IPS DF 4.7 (cell line): ENCODE data around the gene SH2D1A.
"Not testable (repeated sequence)": the region's sequence is repeated elsewhere in the genome, so short reads cannot be mapped to it uniquely, and the experiment has no call there.

Experiments
- DNase-seq: peaks from one replicate; pipeline ENCODE4 v3.0.0-alpha.2; 2013; ENCODE audit warnings: low spot score; ENCODE audit errors: extremely low read depth

The SH2D1A gene

DNA sequence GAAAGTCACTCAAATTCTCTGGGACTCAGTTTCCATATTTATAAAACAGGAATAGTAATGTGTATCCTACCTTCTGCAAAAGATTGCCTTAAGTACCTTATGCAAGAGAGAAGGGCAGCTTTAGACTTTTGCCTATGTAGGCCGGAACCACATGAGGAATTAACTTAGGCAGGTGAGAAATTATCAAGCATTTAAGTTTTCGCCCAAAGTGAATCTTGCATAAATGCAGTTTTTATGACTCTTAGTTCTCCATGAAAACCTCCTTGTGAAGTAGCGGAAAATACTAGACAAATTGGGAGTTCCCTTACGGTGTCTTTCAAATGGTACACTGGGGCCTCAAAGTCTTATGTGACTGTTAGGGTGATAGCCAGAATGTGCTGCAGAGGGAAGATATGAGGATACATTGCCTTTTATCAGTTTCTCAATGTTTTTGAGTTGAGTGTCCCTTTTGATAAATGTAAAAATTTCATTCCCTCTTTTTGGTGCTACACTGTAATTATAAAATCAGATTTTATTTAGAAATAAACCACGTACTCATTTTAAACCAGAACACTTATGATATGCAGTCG lies 2.6 kb downstream of the SH2D1A start:
- no peak for DNase-seq

DNA sequence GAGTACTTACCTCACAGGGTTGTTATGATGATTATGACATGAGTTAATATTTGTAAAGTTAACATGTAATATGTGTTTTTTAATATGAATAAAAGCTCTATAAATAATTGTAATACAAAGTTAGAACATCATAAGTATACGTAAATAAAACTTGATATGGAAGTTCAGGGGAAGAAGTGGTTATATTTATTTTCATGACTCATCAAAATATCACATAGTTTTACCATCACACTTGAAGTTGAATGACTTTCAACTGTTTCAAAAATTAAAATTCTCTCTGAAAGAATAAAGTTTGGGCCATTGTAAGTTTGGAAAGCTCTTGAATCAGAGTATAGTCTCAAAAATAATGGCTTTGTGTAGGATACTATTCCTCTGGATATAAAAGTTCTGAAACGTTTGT lies 8.3 kb downstream of the SH2D1A start:
- DNase-seq: no peak

GRCh38 chrX:124358800-124359383 lies 12.5 kb downstream of the SH2D1A start:
- no peak for DNase-seq

- no peak for DNase-seq
Measured at GRCh38 chrX:124362072-124362471, 15.7 kb downstream of the SH2D1A start.

GRCh38 chrX:124362761-124363160 lies 16.4 kb downstream of the SH2D1A start:
- no peak for DNase-seq

DNA sequence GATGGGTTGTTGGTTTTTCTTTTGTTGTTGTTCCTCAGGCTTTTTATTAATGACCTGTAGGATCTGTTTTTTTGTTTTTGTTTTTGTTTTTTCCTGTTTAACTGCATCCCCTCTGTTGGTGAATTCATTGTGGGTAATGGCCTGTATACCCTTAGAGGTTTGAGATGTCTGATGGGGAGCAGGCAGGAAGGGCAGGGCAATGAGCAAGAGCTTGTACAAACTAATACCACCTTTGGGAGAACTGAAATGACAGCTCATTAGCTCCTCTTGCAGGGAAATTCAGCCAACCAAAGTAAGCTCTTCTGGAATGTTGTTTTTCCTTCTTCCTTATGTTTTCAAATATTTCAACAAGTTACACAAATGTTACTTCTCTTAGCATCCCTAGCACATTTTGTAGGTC lies 23.4 kb downstream of the SH2D1A start:
- DNase-seq: no peak

DNA sequence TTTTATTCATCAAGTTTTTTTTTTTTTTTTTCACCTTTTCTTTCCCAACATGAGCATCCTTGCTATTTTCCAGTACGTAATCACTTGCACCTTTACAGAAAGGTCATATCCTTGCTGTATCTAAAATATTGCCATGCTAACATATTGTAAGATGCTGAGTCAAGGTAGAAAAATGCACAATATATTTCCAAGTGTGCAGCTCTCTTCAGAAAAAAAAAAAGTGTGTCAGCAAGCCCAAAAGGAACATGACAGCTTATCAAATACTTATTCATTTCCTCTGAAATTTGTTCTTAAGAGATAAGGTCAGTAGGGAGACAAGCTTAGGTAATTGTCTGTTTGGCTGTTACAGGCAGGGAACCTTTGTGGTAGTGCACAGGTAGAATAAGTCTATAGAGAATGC lies 27.0 kb downstream of the SH2D1A start:
- no peak for DNase-seq

DNA sequence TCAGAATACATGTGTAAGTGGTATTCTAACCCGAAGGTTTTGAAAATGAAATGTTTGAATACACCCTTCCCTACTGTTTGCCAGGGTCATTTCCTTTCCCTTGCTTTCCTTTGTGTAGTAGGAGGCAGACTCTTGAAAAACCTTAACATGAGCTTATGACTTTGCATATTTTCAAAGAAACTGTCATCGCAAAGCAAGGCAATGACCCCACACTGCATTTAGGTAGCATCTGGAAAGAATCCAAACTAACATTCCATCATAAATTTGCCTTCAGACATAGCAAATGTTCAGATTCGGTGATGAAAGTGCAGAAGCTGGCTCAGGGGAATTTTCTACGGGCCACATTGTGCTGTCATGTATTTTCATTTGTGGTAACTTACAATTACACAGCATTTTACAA lies 32.3 kb downstream of the SH2D1A start:
- DNase-seq: no peak

- DNase-seq: no peak
Measured at GRCh38 chrX:124383354-124383753, 37.0 kb downstream of the SH2D1A start.

GRCh38 chrX:124386401-124386800 lies 40.0 kb downstream of the SH2D1A start:
- no peak for DNase-seq

DNA sequence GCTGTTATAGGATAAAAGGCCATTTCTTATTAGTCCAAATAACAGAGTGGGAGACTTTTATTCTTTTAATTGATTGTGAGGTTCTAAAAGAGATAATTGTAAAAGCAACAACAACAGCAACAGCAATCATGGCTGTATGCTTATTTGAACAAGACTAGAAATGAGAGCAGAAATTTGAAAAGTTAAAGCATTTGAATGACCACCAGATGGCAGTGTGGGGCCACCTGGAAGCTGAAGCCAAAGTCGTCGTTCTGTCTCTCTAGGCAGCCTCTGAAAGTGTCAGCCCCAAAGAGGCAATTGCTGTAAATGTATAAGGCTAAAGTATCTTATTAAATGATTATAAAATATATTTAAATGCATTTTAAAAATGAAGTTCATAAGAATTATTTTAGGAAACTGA lies 42.2 kb downstream of the SH2D1A start:
- no peak for DNase-seq

DNA sequence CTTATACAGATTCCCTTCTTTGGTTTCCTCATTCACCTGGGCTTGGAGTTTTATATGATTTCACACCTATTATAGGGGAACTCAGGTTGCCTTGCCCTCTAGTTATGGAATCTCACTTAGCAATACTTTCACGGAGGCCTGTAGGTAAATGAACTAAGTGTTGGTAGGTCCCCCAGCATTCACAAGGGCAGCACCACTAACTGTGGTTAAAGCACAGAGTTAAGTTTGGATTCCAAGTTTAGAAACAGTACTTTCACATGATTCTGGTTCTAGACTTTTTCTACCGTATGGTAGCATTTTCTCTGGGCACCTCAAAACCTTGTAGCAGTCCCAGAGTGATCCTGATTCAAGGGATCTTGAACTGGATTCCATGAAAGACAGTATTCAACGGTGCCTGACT lies 46.4 kb downstream of the SH2D1A start:
- no peak for DNase-seq

DNA sequence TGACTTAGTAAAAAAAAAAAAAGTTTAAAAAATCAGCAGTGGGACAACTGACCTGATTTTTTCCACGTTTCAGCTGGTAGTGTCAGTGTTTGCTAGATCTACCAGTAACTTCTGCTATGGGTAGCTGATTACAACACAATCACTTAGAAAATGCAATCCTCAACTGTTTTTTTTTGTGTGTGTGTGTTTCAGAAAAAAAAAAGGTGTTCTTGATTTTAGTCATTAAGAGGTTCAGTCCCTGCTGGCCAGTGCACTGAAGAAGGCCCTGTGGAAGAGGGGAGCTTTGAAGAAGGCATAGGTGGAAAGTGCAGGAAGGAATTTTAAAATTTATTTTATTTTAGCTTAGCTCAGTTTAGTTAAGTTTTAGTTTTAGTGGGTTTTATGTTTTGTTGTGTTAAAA lies 46.9 kb downstream of the SH2D1A start:
- DNase-seq: no peak

DNA sequence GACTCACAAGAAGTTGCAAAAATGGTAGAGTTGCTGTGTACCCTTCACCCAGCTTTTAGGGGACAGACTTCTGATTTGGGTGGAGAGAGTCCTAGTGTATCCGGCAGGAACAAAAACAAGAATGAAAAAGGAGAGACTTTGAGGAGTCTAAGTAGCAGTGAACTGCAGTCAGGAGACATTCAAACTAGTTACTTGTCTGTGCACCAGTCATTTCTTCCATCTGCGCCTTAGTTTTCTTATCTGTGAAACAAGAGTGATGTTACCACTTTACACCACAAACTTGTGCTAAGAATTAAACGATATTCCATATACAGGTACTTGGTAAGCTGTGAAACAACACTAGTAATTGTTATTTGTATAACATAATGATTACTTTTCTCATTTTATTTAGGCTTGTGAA lies 47.3 kb downstream of the SH2D1A start:
- no peak for DNase-seq

- DNase-seq: no peak
Measured at GRCh38 chrX:124395145-124395880, 49.0 kb downstream of the SH2D1A start.

GRCh38 chrX:124401696-124402095 lies 55.3 kb downstream of the SH2D1A start:
- no peak for DNase-seq

DNA sequence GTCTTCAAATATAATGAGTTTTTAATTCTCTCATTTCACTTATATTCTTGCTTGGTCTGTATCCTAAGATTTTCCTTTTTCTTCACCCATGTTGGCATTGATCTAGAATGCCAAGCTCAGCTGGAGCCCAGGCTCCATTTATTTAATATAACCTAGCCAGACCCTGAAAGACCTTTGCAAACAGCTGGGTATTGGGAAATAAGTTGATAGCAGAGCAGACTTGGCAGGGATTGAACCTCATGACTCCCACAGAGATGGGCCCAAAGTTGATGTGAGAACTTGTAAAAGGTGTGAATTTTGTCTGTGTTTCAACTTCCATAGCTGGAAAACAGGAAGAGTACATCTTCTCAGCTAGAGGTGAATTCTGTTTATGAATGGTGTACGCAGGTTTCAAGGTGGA lies 59.5 kb downstream of the SH2D1A start:
- no peak for DNase-seq

GRCh38 chrX:124406294-124407014 lies 60.1 kb downstream of the SH2D1A start:
- DNase-seq: no peak

GRCh38 chrX:124407226-124407625 lies 60.9 kb downstream of the SH2D1A start:
- DNase-seq: no peak

DNA sequence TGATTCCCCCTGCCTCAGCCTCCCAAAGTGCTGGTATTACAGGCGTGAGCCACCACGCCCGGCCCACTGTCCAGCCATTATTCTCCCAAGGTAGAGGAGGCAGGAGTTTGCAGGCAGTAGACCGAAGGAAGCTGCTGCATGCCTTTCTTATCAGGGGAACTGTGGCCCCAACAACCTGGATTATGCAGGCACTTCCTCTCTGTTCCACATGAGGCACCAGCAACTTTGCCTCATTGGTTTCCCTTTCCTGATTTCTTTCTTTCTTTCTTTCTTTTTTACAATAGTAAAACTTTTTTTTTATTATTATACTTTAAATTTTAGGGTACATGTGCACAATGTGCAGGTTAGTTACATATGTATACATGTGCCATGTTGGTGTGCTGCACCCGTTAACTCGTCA lies 62.0 kb downstream of the SH2D1A start:
- not testable (repeated sequence) for DNase-seq

DNA sequence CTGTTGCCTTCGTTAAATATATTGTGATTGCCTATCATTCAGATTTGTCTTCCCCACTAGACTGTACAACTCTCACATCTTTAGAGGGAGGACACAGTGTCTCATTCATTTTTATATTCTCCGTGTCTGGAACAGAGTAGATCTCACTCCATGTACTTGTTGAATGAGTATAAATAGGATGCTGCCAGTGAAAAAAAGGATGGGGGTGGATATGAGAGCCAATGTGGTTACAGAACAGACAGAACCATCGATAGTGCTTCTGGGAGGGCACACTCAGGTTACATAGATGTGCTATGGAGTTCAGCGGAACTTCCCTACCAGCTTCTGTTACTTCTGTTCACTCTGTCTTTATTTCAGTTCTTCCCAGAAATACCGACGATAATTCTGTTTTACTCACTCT lies 66.9 kb downstream of the SH2D1A start:
- no peak for DNase-seq

- no peak for DNase-seq
Measured at GRCh38 chrX:124414281-124414680, 67.9 kb downstream of the SH2D1A start.
